ENCODE data around the gene GTSF1L. TPM values are rescaled to one million over a fixed set of nuclear protein-coding genes. Genes with fewer than 3 reads are reported as not detected.
A peak's percentile ranks its signal among the peaks of the same experiment; 100 is the strongest.

The GTSF1L gene
- total and polyA plus RNA-seq, 2 experiments from 2014 or later: not detected

DNA sequence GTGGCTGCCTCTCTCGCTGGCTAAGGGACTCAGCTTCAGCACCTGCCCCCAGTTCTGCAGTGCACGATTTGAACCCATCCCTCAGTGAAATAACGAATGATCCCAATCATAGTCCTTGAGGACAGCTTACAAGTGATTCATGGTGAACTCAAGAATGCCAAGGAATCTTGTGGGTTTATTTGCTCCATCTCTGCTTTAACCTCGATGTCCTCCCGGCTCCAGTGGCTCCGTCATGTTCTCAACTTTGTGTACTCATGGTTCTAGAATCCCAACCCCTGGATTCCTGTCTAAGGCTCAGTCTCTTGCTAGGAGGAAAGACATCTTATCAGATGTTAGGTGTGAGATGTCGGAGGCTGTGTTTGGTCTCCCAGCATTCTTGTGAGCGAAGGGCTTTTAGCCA lies 29.0 kb upstream of the GTSF1L start:
- Histone ChIP-seq H3K4me1 (ENCODE audit: low read depth) (no peaks in the 10 kb centered on the region), H3K36me3 (no peaks in the 10 kb centered on the region), H3K4me3 (no peak overlapping the region), H3K9me3 (ENCODE audit: low read depth) (no peaks in the 10 kb centered on the region), H3K27me3 (no peaks in the 10 kb centered on the region), H3K27ac (no peak overlapping the region)
- TF ChIP-seq, protein P1, sequence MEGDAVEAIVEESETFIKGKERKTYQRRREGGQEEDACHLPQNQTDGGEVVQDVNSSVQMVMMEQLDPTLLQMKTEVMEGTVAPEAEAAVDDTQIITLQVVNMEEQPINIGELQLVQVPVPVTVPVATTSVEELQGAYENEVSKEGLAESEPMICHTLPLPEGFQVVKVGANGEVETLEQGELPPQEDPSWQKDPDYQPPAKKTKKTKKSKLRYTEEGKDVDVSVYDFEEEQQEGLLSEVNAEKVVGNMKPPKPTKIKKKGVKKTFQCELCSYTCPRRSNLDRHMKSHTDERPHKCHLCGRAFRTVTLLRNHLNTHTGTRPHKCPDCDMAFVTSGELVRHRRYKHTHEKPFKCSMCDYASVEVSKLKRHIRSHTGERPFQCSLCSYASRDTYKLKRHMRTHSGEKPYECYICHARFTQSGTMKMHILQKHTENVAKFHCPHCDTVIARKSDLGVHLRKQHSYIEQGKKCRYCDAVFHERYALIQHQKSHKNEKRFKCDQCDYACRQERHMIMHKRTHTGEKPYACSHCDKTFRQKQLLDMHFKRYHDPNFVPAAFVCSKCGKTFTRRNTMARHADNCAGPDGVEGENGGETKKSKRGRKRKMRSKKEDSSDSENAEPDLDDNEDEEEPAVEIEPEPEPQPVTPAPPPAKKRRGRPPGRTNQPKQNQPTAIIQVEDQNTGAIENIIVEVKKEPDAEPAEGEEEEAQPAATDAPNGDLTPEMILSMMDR (IDR thresholded peaks at IDR 0.05; ENCODE audit: low read depth, low read length): no peak
- peak in 1 of 2 donors; percentile 64 for DNase-seq (ENCODE audit: low read depth in 1 of 2, low spot score in 1 of 2)

DNA sequence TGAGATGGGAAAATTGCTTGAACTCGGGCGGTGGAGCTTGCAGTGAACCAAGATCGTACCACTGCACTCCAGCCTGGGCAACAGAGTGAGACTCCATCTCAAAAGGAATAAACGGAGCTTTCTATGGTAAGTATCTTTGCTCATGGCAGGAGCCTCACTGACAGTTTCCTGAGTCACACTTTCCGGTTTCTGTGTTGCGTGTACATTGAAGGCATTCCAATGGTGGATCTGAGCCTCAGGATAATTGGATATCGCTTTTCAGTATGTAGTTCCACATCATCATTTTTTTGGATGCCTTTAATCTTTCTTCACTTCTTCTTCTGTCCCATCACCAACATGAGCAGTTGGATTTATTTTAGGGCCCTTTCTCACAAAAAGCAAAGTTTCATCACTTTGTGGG lies 28.6 kb upstream of the GTSF1L start:
- peak in 1 of 2 donors; percentile 67 for DNase-seq (ENCODE audit: low read depth in 1 of 2, low spot score in 1 of 2)
- Histone ChIP-seq H3K27me3 (no peaks in the 10 kb centered on the region), H3K4me1 (ENCODE audit: low read depth) (no peaks in the 10 kb centered on the region), H3K27ac (no peak overlapping the region), H3K9me3 (ENCODE audit: low read depth) (no peaks in the 10 kb centered on the region), H3K36me3 (no peaks in the 10 kb centered on the region), H3K4me3 (no peak overlapping the region)
- TF ChIP-seq, protein P1 (IDR thresholded peaks at IDR 0.05; ENCODE audit: low read depth, low read length): no peak

DNA sequence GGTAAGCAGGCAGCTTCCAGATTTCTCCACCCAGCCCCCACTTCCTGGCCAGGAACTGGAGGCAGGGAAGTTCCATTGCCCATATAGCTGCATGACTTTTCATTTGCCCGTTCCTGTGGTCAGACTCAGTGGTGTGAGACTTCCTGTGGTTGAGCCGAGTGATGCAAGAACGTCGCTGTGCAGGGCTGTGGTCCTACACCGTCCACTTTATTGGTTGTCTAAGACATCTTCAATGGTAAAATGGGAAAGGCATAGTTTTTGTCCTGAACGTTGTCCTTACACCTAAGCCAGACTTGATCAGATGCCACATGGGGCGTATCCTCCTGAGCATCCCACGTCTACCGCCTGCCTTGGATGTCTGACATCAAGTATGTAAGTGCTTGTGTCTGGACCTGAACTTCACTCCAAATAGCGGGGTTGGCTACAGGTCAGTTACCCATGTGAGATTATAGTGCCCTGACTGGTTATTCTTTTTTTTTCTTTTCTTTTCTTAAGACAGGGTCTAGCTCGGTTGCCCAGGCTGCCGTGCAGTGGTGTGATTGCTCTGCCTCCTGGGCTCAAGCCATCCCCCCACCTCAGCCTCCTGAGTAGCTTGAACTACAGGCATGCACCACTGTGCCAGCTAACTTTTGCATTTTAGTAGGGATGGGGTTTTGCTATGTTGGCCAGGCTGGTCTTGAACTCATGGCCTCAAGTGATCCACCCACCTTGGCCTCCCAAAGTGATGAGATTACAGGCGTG lies 25.9 kb upstream of the GTSF1L start:
- Histone ChIP-seq H3K4me1 (ENCODE audit: low read depth) (no peaks in the 10 kb centered on the region), H3K9me3 (ENCODE audit: low read depth) (no peaks in the 10 kb centered on the region), H3K27ac (no peak overlapping the region), H3K36me3 (no peaks in the 10 kb centered on the region), H3K27me3 (no peaks in the 10 kb centered on the region), H3K4me3 (no peak overlapping the region)
- TF ChIP-seq, protein P1 (IDR thresholded peaks at IDR 0.05; ENCODE audit: low read depth, low read length): no peak
- peak in 1 of 2 donors; percentile 94 for DNase-seq (ENCODE audit: low read depth in 1 of 2, low spot score in 1 of 2)

DNA sequence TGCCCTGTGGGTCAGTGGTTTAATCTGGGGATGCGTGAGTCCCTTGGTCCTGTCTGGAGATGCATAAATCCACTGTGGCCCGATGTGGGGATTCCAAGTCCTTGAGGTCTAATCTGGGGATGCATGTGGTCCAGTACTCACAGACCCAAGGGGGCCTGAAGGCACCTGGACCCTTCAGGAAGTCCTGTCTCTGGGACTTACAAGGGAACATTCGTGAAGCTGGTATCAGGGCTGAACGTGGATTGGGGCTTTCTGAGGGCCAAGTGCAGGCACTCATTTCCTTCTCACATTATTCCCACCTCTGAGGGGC lies 25.2 kb upstream of the GTSF1L start:
- Histone ChIP-seq H3K9me3 (ENCODE audit: low read depth) (no peaks in the 10 kb centered on the region), H3K4me3 (no peak overlapping the region), H3K27ac (no peak overlapping the region), H3K36me3 (no peaks in the 10 kb centered on the region), H3K27me3 (no peaks in the 10 kb centered on the region), H3K4me1 (ENCODE audit: low read depth) (no peaks in the 10 kb centered on the region)
- TF ChIP-seq, protein P1 (IDR thresholded peaks at IDR 0.05; ENCODE audit: low read depth, low read length): no peak
- no peak for DNase-seq (ENCODE audit: low read depth in 1 of 2, low spot score in 1 of 2)

DNA sequence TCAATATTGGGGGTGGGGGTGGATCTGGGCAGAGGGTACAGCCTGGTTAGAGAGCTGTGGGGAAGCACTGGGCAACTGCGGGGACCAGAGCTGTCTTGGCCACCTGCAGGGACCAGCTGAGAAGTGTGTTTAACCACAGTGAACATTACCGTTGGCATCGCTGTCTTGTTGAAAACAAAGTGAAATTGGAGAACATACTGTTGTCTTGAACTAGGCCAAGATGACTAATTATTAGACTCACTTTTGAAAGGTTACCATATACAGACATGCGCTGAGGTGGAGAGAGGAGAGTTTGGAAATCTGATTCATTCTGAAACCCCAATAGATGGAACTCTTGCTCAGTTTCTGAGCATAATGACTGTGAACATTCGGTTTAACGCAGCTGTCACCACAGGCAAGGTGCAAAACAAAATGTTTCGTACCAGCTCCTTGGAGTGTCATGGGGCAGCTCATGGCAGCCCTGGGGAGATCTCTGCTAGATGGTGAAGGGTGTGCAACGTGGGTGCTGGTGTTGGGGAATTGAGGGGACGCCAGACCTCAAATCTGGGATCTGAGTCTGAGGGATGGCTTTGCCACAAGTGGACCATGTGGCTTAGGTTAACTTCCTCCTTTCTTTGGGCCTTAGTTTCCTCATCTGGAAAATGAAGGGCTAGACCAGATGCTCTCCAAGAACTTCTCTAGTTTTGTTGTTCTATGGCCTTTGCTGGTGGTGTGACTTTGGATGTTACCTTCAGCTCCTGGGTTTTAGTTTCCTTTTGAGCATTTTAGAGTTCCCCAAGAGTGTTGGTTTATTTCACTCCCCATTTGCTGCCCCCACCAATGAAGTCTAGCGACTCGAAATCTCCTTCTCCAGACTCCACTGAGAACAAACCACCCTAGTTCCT lies 24.6 kb upstream of the GTSF1L start:
- TF ChIP-seq, protein P1 (IDR thresholded peaks at IDR 0.05; ENCODE audit: low read depth, low read length): no peak
- Histone ChIP-seq H3K27me3 (no peaks in the 10 kb centered on the region), H3K4me3 (no peak overlapping the region)

More for the DNA sequence above, 24.6 kb upstream of the GTSF1L start:
- Histone ChIP-seq H3K9me3 (ENCODE audit: low read depth) (no peaks in the 10 kb centered on the region), H3K4me1 (ENCODE audit: low read depth) (no peaks in the 10 kb centered on the region), H3K36me3 (no peaks in the 10 kb centered on the region), H3K27ac (no peak overlapping the region)
- DNase-seq (ENCODE audit: low read depth in 1 of 2, low spot score in 1 of 2): peak in 1 of 2 donors; percentile 71
